Measurements from ENCODE around the gene COX7C. TPM values are rescaled to one million over a fixed set of nuclear protein-coding genes. Genes with fewer than 3 reads are reported as not detected.

Gene COX7C
- total RNA-seq, 6 donors from 2014 or later, result 123 to 389 (median 296) TPM

DNA sequence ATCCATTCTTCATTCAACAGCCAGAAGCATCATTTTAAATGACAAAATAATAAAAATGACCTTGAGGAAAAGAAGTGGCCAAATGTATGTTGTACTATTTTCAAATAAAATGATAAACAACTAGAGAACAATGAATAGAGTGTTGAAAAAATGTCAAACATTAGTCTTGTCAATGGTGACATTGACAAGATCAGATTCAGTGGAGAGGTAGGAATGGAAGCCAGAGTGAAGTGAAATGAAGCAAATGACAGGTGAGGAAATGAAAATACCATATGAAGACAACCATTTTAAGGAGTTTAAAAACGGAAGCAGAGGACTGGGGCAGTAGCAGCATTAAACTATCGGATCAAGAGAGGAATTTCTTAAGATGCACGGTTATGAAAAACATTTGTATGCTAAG lies 38.2 kb upstream of the COX7C start:
- WGBS, 2 donors, result 74 to 84% methylated on average over 3 of the region's 3 CpGs
- no peak overlapping the region for H3K27ac ChIP-seq
- no peak for ATAC-seq (ENCODE audit: low FRiP score in 2 of 2)
- H3K4me1 ChIP-seq, result no peaks in the 10 kb centered on the region
- no peaks in the 10 kb centered on the region for H3K9me3 ChIP-seq
- DNase-seq, result no peak
- H3K4me3 ChIP-seq, result no peak overlapping the region
- TF ChIP-seq POLR2A (IDR thresholded peaks at IDR 0.05) (no peak), POLR2AphosphoS5 (IDR thresholded peaks at IDR 0.05) (no peak), EP300 (IDR thresholded peaks at IDR 0.05) (no peak)
- TF ChIP-seq, protein P1, sequence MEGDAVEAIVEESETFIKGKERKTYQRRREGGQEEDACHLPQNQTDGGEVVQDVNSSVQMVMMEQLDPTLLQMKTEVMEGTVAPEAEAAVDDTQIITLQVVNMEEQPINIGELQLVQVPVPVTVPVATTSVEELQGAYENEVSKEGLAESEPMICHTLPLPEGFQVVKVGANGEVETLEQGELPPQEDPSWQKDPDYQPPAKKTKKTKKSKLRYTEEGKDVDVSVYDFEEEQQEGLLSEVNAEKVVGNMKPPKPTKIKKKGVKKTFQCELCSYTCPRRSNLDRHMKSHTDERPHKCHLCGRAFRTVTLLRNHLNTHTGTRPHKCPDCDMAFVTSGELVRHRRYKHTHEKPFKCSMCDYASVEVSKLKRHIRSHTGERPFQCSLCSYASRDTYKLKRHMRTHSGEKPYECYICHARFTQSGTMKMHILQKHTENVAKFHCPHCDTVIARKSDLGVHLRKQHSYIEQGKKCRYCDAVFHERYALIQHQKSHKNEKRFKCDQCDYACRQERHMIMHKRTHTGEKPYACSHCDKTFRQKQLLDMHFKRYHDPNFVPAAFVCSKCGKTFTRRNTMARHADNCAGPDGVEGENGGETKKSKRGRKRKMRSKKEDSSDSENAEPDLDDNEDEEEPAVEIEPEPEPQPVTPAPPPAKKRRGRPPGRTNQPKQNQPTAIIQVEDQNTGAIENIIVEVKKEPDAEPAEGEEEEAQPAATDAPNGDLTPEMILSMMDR (IDR thresholded peaks at IDR 0.05), result no peak
- no peaks in the 10 kb centered on the region for H3K36me3 ChIP-seq
- H3K27me3 ChIP-seq, result no peaks in the 10 kb centered on the region

DNA sequence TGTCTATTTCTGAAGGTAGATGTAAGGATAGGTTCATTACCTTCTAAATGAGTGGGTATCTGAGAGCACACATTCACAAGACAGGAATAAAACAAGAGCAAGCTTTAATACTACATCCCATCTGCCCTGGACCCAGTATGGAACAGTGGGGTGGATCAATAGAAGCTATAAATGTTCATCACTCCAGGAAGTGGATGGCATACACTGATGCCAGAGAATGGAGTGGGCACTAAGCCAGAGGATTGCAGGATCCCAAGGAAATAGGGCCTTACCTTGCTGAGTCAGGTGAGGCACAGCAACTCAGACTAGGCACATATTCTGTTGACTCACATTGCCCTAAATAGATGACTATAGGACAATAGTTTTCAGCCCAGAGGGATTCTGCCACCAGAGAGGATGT lies 21.3 kb upstream of the COX7C start:
- Histone ChIP-seq H3K4me1 (no peaks in the 10 kb centered on the region), H3K4me3 (no peak overlapping the region), H3K27me3 (no peaks in the 10 kb centered on the region), H3K27ac (no peak overlapping the region), H3K36me3 (no peaks in the 10 kb centered on the region), H3K9me3 (no peaks in the 10 kb centered on the region)
- DNase-seq (no peak), ATAC-seq (ENCODE audit: low FRiP score in 2 of 2) (no peak)
- TF ChIP-seq, protein P1 (IDR thresholded peaks at IDR 0.05), result no peak
- no peak for TF ChIP-seq EP300 (IDR thresholded peaks at IDR 0.05)
- no peak for TF ChIP-seq POLR2A (IDR thresholded peaks at IDR 0.05)
- no peak for TF ChIP-seq POLR2AphosphoS5 (IDR thresholded peaks at IDR 0.05)

GRCh38 chr5:86605881-86606280 lies 11.9 kb upstream of the COX7C start:
- H3K4me3 ChIP-seq, result no peak overlapping the region

DNA sequence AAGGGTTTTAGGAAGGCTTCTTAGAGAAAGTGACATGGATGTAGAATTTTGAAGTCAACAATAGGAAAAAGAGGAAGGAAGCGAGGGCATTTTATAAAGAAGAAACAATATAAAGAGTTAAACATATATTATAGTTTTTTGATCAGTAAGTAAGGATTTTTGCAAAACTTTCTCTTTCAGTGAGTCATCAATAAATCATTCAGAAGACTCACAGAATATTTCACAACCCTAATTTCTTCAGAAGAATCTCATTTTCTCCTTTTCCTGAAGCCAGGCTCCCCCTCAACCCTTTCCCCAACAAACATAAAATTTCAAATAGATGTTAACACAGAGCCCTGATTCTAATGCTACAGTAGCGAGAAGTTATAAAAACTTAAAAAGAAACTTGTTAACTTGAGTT lies 4.3 kb upstream of the COX7C start:
- Histone ChIP-seq H3K9me3 (no peaks in the 10 kb centered on the region), H3K4me3 (no peak overlapping the region), H3K27ac (no peak overlapping the region), H3K27me3 (no peaks in the 10 kb centered on the region), H3K36me3 (no peaks in the 10 kb centered on the region), H3K4me1 (peaks cover 0 to 4% (median 1%) of the 10 kb centered on the region in 4 donors)
- ATAC-seq (ENCODE audit: low FRiP score in 2 of 2) (no peak), DNase-seq (no peak)
- TF ChIP-seq POLR2A (IDR thresholded peaks at IDR 0.05), result no peak
- no peak for TF ChIP-seq POLR2AphosphoS5 (IDR thresholded peaks at IDR 0.05)
- no peak for TF ChIP-seq EP300 (IDR thresholded peaks at IDR 0.05)
- TF ChIP-seq, protein P1 (IDR thresholded peaks at IDR 0.05), result no peak
- 89 to 90% methylated on average over 2 of the region's 2 CpGs for WGBS, 2 donors

More at GRCh38 chr5:86605881-86606280, 11.9 kb upstream of the COX7C start:
- Histone ChIP-seq H3K9me3 (no peaks in the 10 kb centered on the region), H3K36me3 (no peaks in the 10 kb centered on the region), H3K27me3 (no peaks in the 10 kb centered on the region), H3K27ac (no peak overlapping the region), H3K4me1 (no peaks in the 10 kb centered on the region)
- DNase-seq, result no peak
- 91 to 93% methylated on average over 3 of the region's 3 CpGs for WGBS, 2 donors
- ATAC-seq (ENCODE audit: low FRiP score in 2 of 2), result no peak
- no peak for TF ChIP-seq POLR2AphosphoS5 (IDR thresholded peaks at IDR 0.05)
- TF ChIP-seq, protein P1 (IDR thresholded peaks at IDR 0.05), result no peak

DNA sequence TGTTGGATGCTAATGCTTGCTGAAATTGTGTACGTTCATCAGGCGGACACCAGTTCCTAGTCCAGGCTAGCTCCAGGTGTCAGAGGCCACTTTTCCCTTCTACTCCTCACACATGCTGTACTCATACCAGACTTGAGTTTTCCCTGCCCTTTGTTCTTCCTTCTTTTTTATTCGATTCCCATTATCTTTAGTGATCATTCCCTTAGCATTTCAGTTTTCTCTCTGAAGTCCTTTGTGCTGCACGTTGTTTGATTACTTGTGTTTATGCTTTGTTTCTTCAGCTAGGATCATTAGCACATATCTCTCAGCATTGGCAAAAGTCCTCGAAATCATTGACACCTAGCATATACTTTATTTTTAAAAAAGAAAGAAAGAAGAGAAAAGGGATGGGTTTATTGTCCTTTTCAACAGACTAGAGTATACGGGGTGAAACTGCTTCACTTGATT lies 409 bp upstream of the COX7C start:
- TF ChIP-seq EP300 (IDR thresholded peaks at IDR 0.05) (no peak), POLR2AphosphoS5 (IDR thresholded peaks at IDR 0.05) (no peak), POLR2A (IDR thresholded peaks at IDR 0.05) (no peak)
- TF ChIP-seq, protein P1 (IDR thresholded peaks at IDR 0.05), result no peak
- Histone ChIP-seq H3K9me3 (no peaks in the 10 kb centered on the region), H3K4me1 (peaks cover 4 to 12% (median 10%) of the 10 kb centered on the region in 4 donors), H3K4me3 (peak overlapping the region in 2 of 4 donors; percentile 93 to 97), H3K27ac (peak overlapping the region in 3 of 4 donors; percentile 88 to 94 (median 91)), H3K27me3 (no peaks in the 10 kb centered on the region), H3K36me3 (peaks cover 7 to 30% (median 13%) of the 10 kb centered on the region in 4 donors)
- whole genome bisulfite sequencing, 2 donors, result 62 to 71% methylated on average over 6 of the region's 6 CpGs
- no peak for ATAC-seq (ENCODE audit: low FRiP score in 2 of 2)
- no peak for DNase-seq

Measured in upper lobe of left lung (tissue), 6 donors.